HEK293 (cell line): ENCODE data around the gene DHRS7B.

Experiments
- CTCF ChIP-seq: fragments of 450-650 bp; formaldehyde crosslinking; IDR thresholded peaks from 2 replicates; pipeline ENCODE4 v1.5.1; 2016; ENCODE audit warnings: missing biosample characterization, missing genetic modification characterization
- TF ChIP-seq, protein P1 (sequence below): fragments of 450-650 bp; formaldehyde crosslinking; IDR thresholded peaks from 2 replicates; pipeline ENCODE4 v1.5.1; 2016; ENCODE audit warnings: missing biosample characterization, missing genetic modification characterization, low read depth

DNA sequence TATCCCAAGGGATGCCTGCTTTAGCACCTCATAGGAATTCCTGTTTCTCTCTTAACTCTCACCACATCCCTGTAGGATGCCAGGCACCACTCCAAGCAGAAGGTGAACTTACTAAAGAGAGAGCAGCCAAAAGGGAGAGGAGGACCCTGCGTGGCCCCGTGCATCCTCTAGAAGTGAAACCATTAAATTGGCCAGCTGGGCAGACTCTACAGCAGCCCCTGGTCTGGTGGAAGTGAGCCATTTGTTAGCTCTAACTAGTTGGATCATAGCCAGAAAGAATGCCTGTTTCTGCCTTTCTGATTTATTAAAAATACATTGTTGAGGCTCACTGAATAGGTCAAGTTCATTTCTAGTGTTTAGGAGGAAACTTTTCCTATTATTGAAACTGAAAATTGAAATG, 64.9 kb downstream of the DHRS7B start:
- TF ChIP-seq CTCF: no peak
- TF ChIP-seq, protein P1, sequence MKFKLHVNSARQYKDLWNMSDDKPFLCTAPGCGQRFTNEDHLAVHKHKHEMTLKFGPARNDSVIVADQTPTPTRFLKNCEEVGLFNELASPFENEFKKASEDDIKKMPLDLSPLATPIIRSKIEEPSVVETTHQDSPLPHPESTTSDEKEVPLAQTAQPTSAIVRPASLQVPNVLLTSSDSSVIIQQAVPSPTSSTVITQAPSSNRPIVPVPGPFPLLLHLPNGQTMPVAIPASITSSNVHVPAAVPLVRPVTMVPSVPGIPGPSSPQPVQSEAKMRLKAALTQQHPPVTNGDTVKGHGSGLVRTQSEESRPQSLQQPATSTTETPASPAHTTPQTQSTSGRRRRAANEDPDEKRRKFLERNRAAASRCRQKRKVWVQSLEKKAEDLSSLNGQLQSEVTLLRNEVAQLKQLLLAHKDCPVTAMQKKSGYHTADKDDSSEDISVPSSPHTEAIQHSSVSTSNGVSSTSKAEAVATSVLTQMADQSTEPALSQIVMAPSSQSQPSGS (tag by site-specific recombination): no peak
